ENCODE data around the gene FOXP1.

The FOXP1 gene

GRCh38 chr3:71083726-71084131 is 499.8 kb downstream of the FOXP1 start:
- DNase-seq, result no peak

- DNase-seq, result no peak
Observed at GRCh38 chr3:71082833-71083232, 500.7 kb downstream of the FOXP1 start.

GRCh38 chr3:71080517-71081083 is 502.9 kb downstream of the FOXP1 start:
- no peak for DNase-seq

- no peak for DNase-seq
Observed at GRCh38 chr3:71078723-71079525, 504.6 kb downstream of the FOXP1 start.

GRCh38 chr3:71078199-71078598 is 505.3 kb downstream of the FOXP1 start:
- no peak for DNase-seq

- no peak for DNase-seq
Observed at GRCh38 chr3:71077070-71077469, 506.5 kb downstream of the FOXP1 start.

- no peak for DNase-seq
Observed at GRCh38 chr3:71076361-71077002, 507.0 kb downstream of the FOXP1 start.

GRCh38 chr3:71075494-71075893 is 508.0 kb downstream of the FOXP1 start:
- DNase-seq, result no peak

- DNase-seq, result no peak
Observed at GRCh38 chr3:71074423-71074822, 509.1 kb downstream of the FOXP1 start.

- DNase-seq, result no peak
Observed at GRCh38 chr3:71072986-71073385, 510.5 kb downstream of the FOXP1 start.

- DNase-seq, result no peak
Observed at GRCh38 chr3:71072287-71072686, 511.2 kb downstream of the FOXP1 start.

- DNase-seq, result no peak
Observed at GRCh38 chr3:71070497-71071463, 512.7 kb downstream of the FOXP1 start.

GRCh38 chr3:71069797-71070196 is 513.7 kb downstream of the FOXP1 start:
- peak; percentile 23 for DNase-seq

- no peak for DNase-seq
Observed at GRCh38 chr3:71067977-71068654, 515.4 kb downstream of the FOXP1 start.

GRCh38 chr3:71066849-71067261 is 516.7 kb downstream of the FOXP1 start:
- no peak for DNase-seq

GRCh38 chr3:71066356-71066755 is 517.2 kb downstream of the FOXP1 start:
- no peak for DNase-seq

GRCh38 chr3:71065764-71066013 is 517.8 kb downstream of the FOXP1 start:
- no peak for DNase-seq

GRCh38 chr3:71064956-71065763 is 518.4 kb downstream of the FOXP1 start:
- DNase-seq, result no peak

- DNase-seq, result no peak
Observed at GRCh38 chr3:71064291-71064955, 519.1 kb downstream of the FOXP1 start.

GRCh38 chr3:71063773-71064290 is 519.7 kb downstream of the FOXP1 start:
- DNase-seq, result no peak

All from NCI-H2171 (cell line).